Panc1 (cell line): ENCODE measurements around the gene GREB1.

Experiments
- POLR2AphosphoS5 ChIP-seq: IDR thresholded peaks from 2 replicates; pipeline ENCODE4 v1.6.1; 2012; ENCODE audit warnings: mild to moderate bottlenecking, low read depth, low read length, moderate library complexity
- SIN3A ChIP-seq: IDR thresholded peaks from 2 replicates; pipeline ENCODE4 v1.6.1; 2012; ENCODE audit warnings: low read depth, mild to moderate bottlenecking, low read length, moderate library complexity, borderline replicate concordance; ENCODE audit not compliant: insufficient read depth
- TCF7L2 ChIP-seq: IDR thresholded peaks from 2 replicates; pipeline ENCODE4 v1.6.1; 2011; ENCODE audit warnings: mild to moderate bottlenecking, low read depth, low read length, inconsistent platforms
- TF ChIP-seq, protein P1 (sequence below): fragments of 450-650 bp; IDR thresholded peaks from 2 replicates; pipeline ENCODE4 v1.5.1; 2017; ENCODE audit warnings: mild to moderate bottlenecking
- TF ChIP-seq, protein P2 (sequence below), 2 experiments: IDR thresholded peaks; 2 replicates each; pipeline ENCODE4 v1.6.1; 2011 to 2012; ENCODE audit warnings: low read depth in 2 of 2, control low read depth in 1 of 2, low read length in 1 of 2, mild to moderate bottlenecking in 1 of 2, moderate library complexity in 1 of 2; ENCODE audit not compliant: insufficient read depth in 1 of 2

DNA sequence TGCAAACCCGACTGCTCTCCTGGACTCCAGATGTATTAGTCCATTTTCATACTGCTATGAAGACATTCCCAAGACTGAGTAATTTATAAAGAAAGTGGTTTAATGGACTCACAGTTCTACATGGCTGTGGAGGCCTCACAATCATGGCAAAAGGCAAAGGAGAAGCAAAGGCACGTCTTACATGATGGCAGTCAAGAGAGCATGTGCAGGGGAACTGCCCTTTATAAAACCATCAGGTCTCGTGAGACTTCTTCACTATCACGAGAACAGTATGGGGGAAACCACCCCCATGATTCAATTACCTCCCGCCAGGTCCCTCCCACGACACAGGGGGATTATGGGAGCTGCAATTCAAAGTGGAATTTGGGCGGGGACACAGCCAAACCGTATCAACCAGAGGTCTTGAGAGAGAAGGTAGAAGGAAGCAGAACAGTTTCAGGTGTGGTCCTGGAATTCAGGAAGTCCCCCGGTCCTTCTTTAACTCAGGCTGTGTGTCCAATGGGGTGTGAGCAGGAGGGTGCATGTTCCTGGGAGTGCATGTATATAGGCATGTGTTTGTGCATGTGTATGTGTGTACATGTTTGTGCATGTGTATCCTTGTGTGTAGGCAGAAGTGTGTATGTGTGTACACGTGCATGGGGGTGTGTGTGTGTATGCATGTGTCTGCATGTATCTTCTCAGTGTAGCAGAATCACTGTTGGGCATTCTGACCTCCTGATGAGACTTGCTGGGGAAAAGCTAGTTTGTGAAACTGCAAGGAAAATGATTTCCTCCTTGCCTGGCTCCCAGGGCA is 46.2 kb downstream of the GREB1 start:
- no peak for TF ChIP-seq POLR2AphosphoS5
- TF ChIP-seq, protein P1, sequence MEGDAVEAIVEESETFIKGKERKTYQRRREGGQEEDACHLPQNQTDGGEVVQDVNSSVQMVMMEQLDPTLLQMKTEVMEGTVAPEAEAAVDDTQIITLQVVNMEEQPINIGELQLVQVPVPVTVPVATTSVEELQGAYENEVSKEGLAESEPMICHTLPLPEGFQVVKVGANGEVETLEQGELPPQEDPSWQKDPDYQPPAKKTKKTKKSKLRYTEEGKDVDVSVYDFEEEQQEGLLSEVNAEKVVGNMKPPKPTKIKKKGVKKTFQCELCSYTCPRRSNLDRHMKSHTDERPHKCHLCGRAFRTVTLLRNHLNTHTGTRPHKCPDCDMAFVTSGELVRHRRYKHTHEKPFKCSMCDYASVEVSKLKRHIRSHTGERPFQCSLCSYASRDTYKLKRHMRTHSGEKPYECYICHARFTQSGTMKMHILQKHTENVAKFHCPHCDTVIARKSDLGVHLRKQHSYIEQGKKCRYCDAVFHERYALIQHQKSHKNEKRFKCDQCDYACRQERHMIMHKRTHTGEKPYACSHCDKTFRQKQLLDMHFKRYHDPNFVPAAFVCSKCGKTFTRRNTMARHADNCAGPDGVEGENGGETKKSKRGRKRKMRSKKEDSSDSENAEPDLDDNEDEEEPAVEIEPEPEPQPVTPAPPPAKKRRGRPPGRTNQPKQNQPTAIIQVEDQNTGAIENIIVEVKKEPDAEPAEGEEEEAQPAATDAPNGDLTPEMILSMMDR: no peak
- TF ChIP-seq, protein P2, sequence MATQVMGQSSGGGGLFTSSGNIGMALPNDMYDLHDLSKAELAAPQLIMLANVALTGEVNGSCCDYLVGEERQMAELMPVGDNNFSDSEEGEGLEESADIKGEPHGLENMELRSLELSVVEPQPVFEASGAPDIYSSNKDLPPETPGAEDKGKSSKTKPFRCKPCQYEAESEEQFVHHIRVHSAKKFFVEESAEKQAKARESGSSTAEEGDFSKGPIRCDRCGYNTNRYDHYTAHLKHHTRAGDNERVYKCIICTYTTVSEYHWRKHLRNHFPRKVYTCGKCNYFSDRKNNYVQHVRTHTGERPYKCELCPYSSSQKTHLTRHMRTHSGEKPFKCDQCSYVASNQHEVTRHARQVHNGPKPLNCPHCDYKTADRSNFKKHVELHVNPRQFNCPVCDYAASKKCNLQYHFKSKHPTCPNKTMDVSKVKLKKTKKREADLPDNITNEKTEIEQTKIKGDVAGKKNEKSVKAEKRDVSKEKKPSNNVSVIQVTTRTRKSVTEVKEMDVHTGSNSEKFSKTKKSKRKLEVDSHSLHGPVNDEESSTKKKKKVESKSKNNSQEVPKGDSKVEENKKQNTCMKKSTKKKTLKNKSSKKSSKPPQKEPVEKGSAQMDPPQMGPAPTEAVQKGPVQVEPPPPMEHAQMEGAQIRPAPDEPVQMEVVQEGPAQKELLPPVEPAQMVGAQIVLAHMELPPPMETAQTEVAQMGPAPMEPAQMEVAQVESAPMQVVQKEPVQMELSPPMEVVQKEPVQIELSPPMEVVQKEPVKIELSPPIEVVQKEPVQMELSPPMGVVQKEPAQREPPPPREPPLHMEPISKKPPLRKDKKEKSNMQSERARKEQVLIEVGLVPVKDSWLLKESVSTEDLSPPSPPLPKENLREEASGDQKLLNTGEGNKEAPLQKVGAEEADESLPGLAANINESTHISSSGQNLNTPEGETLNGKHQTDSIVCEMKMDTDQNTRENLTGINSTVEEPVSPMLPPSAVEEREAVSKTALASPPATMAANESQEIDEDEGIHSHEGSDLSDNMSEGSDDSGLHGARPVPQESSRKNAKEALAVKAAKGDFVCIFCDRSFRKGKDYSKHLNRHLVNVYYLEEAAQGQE (IDR thresholded peaks at IDR 0.05; ENCODE audit: insufficient read depth in 1 of 2, low read depth in 2 of 2, low read length in 1 of 2): no peak
- no peak for TF ChIP-seq SIN3A
- TF ChIP-seq TCF7L2: no peak
